ENCODE results near the gene GAS7.

GAS7 gene

GRCh38 chr17:9905902-9906301 is 292.5 kb downstream of the GAS7 start:
- peak in 1 of 2 donors; percentile 6 for DNase-seq

GRCh38 chr17:9905078-9905415 is 293.4 kb downstream of the GAS7 start, which contains the start of gene RCVRN:
Gene RCVRN, minus strand, starts transcription at chr17:9905271. Its CDS starts 91 bp downstream, at chr17:9905180.
- DNase-seq, result no peak

- no peak for DNase-seq
Observed at GRCh38 chr17:9904277-9905077, 293.9 kb downstream of the GAS7 start.

GRCh38 chr17:9902120-9902519 is 296.3 kb downstream of the GAS7 start:
- DNase-seq, result no peak

- DNase-seq, result no peak
Observed at GRCh38 chr17:9900784-9901183, 297.6 kb downstream of the GAS7 start.

GRCh38 chr17:9900044-9900594 is 298.3 kb downstream of the GAS7 start:
- DNase-seq, result no peak

GRCh38 chr17:9899280-9900043 is 298.9 kb downstream of the GAS7 start:
- DNase-seq, result no peak

- no peak for DNase-seq
Observed at GRCh38 chr17:9898812-9899211, 299.6 kb downstream of the GAS7 start.

GRCh38 chr17:9897372-9897968 is 300.9 kb downstream of the GAS7 start:
- DNase-seq, result no peak

GRCh38 chr17:9895923-9896322 is 302.5 kb downstream of the GAS7 start:
- no peak for DNase-seq

- DNase-seq, result no peak
Observed at GRCh38 chr17:9894231-9894630, 304.2 kb downstream of the GAS7 start.

GRCh38 chr17:9893411-9894012 is 304.9 kb downstream of the GAS7 start:
- no peak for DNase-seq

- no peak for DNase-seq
Observed at GRCh38 chr17:9890124-9890523, 308.3 kb downstream of the GAS7 start.

GRCh38 chr17:9887508-9887907 is 310.9 kb downstream of the GAS7 start:
- no peak for DNase-seq

- peak in 1 of 2 donors; percentile 36 for DNase-seq
Observed at GRCh38 chr17:9886141-9886930, 312.1 kb downstream of the GAS7 start.

- no peak for DNase-seq
Observed at GRCh38 chr17:9883451-9883850, 315.0 kb downstream of the GAS7 start.

GRCh38 chr17:9880582-9880999 is 317.8 kb downstream of the GAS7 start:
- peak in 1 of 2 donors; percentile 34 for DNase-seq

GRCh38 chr17:9878786-9879525 is 319.4 kb downstream of the GAS7 start:
- DNase-seq, result no peak

GRCh38 chr17:9878356-9878755 is 320.1 kb downstream of the GAS7 start:
- no peak for DNase-seq

- peak; percentile 13 to 53 for DNase-seq
Observed at GRCh38 chr17:9875441-9875840, 323.0 kb downstream of the GAS7 start.

- no peak for DNase-seq
Observed at GRCh38 chr17:9874722-9875121, 323.7 kb downstream of the GAS7 start.
